HL-60 (cell line): ENCODE data around the gene TAB2.

Experiments used
- DNase-seq, 2 experiments: peaks; one replicate each; pipeline ENCODE4 v3.0.0-alpha.2; 2010 to 2020; ENCODE audit warnings: low read depth in 1 of 2, low spot score in 1 of 2
- H3K27ac ChIP-seq: fragments of 250-450 bp; sonication (Bioruptor Pico); replicated peaks from 2 replicates; pipeline ENCODE4 v1.5.1; 2020; ENCODE audit warnings: mild to moderate bottlenecking, moderate library complexity
- H3K27me3 ChIP-seq: fragments of 250-450 bp; sonication (Bioruptor Pico); 2 replicates; pipeline ENCODE4 v1.5.1; 2021; ENCODE audit warnings: mild to moderate bottlenecking, moderate library complexity; ENCODE audit not compliant: insufficient read depth, poor library complexity, severe bottlenecking
- H3K4me3 ChIP-seq: replicated peaks from 2 replicates; pipeline ENCODE4 v1.5.1; 2011; ENCODE audit warnings: mild to moderate bottlenecking, control low read depth, low read length; ENCODE audit not compliant: insufficient read depth
- GABPA ChIP-seq: IDR thresholded peaks from 2 replicates; pipeline ENCODE4 v1.6.1; 2012; ENCODE audit warnings: low read depth
- POLR2AphosphoS5 ChIP-seq: IDR thresholded peaks from 2 replicates; pipeline ENCODE4 v1.6.1; 2012; ENCODE audit warnings: low read depth
- SPI1 ChIP-seq: IDR thresholded peaks from 2 replicates; pipeline ENCODE4 v1.6.1; 2012; ENCODE audit warnings: low read depth, mild to moderate bottlenecking, borderline replicate concordance
- TF ChIP-seq, protein P1 (sequence below): IDR thresholded peaks from 2 replicates; pipeline ENCODE4 v1.6.1; 2012; ENCODE audit warnings: low read depth; ENCODE audit not compliant: insufficient replicate concordance
- TF ChIP-seq, protein P2 (sequence below): IDR thresholded peaks from one replicate; pipeline ENCODE4 v1.5.1; 2011; ENCODE audit warnings: low read length, control low read depth, inconsistent platforms; ENCODE audit not compliant: insufficient read depth

TAB2 gene

DNA sequence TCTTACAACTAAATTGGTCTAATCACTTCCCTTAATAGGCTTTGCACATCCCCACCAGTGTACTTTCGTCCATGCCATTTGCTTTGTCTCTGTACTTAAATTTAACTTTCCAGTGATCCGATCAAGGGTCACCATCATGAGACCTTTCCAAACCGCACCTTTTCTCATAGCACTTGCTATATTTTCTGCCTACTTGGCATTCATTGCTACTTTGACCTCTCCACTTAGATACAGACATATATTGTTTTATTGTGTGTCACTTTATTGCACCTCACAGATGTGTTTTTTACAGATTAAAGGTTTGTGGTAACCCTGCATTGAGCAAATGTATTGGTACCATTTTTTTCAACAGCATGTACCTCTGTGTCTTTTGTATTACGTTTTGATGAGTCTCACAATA, 97.3 kb downstream of the TAB2 start:
- Histone ChIP-seq H3K4me3 (no peak overlapping the region), H3K27me3 (no peaks in the 10 kb centered on the region), H3K27ac (no peak overlapping the region)
- no peak for DNase-seq
- TF ChIP-seq SPI1 (no peak), POLR2AphosphoS5 (no peak), GABPA (no peak)
- TF ChIP-seq, protein P1, sequence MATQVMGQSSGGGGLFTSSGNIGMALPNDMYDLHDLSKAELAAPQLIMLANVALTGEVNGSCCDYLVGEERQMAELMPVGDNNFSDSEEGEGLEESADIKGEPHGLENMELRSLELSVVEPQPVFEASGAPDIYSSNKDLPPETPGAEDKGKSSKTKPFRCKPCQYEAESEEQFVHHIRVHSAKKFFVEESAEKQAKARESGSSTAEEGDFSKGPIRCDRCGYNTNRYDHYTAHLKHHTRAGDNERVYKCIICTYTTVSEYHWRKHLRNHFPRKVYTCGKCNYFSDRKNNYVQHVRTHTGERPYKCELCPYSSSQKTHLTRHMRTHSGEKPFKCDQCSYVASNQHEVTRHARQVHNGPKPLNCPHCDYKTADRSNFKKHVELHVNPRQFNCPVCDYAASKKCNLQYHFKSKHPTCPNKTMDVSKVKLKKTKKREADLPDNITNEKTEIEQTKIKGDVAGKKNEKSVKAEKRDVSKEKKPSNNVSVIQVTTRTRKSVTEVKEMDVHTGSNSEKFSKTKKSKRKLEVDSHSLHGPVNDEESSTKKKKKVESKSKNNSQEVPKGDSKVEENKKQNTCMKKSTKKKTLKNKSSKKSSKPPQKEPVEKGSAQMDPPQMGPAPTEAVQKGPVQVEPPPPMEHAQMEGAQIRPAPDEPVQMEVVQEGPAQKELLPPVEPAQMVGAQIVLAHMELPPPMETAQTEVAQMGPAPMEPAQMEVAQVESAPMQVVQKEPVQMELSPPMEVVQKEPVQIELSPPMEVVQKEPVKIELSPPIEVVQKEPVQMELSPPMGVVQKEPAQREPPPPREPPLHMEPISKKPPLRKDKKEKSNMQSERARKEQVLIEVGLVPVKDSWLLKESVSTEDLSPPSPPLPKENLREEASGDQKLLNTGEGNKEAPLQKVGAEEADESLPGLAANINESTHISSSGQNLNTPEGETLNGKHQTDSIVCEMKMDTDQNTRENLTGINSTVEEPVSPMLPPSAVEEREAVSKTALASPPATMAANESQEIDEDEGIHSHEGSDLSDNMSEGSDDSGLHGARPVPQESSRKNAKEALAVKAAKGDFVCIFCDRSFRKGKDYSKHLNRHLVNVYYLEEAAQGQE, result no peak
- TF ChIP-seq, protein P2, sequence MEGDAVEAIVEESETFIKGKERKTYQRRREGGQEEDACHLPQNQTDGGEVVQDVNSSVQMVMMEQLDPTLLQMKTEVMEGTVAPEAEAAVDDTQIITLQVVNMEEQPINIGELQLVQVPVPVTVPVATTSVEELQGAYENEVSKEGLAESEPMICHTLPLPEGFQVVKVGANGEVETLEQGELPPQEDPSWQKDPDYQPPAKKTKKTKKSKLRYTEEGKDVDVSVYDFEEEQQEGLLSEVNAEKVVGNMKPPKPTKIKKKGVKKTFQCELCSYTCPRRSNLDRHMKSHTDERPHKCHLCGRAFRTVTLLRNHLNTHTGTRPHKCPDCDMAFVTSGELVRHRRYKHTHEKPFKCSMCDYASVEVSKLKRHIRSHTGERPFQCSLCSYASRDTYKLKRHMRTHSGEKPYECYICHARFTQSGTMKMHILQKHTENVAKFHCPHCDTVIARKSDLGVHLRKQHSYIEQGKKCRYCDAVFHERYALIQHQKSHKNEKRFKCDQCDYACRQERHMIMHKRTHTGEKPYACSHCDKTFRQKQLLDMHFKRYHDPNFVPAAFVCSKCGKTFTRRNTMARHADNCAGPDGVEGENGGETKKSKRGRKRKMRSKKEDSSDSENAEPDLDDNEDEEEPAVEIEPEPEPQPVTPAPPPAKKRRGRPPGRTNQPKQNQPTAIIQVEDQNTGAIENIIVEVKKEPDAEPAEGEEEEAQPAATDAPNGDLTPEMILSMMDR, result no peak

DNA sequence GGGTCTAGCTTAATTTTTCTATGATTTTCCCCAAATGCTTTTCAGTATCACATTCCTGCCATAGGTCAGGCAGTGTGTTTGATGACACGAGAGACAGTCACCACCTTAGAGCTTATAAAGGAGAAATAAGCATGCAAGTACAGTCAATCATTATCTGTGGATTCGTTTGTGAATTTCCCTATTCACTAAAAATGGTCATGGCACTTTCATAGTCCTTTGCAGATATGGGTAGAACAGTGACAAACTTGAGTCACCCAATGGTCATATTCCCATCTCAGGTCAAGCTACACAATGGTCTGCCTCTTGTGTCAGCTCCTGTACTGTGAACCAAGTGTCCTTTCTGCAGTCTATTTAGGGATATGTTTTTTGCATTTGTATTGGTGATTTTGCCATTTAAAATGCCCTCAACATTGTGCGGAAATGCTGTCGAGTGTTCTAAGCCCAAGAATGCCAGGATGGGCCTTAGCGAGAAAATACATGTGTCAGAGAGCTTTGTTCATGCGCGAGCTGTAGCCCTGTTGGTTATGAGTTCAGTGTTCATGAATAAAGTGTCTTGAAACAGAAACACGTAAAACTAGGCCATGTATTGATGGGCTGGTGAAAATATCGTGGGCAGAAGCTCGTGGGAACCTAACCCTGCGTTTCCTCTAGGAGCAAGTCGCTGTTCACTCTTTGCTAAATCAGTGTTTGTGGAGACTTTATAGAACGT, 102.3 kb downstream of the TAB2 start:
- TF ChIP-seq SPI1 (no peak), POLR2AphosphoS5 (no peak)
- TF ChIP-seq, protein P2, result no peak
- TF ChIP-seq, protein P1, result no peak
- no peak for DNase-seq

DNA sequence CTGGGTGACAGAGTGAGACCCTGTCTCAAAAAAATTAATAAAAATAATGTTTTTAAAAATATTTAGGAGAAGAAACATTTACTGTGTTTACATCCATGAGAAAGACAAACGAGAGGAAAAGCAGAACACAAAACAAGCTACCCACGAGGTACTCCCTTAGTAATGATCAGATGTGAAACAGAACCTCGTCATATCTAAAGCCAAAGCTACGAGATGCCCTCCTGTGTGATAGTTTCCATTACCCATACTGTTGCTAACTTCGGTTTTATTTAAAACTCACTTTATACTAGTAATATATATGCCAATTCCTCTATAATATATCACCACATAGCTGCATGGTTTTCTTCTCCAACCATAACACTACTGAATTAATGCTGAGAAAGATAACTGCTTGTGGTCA, 103.6 kb downstream of the TAB2 start:
- TF ChIP-seq GABPA, result no peak
- TF ChIP-seq SPI1, result no peak
- no peak for TF ChIP-seq POLR2AphosphoS5
- TF ChIP-seq, protein P1, result no peak
- TF ChIP-seq, protein P2, result no peak
- no peak overlapping the region for H3K4me3 ChIP-seq
- no peak overlapping the region for H3K27ac ChIP-seq
- DNase-seq, result no peak
- H3K27me3 ChIP-seq, result peaks cover 7% of the 10 kb centered on the region

More for the DNA sequence above, 102.3 kb downstream of the TAB2 start:
- H3K27me3 ChIP-seq, result peaks cover 7% of the 10 kb centered on the region
- no peak overlapping the region for H3K27ac ChIP-seq
- no peak overlapping the region for H3K4me3 ChIP-seq
